CMK (cell line): ENCODE results near the gene ARHGAP26.

ENCODE experiments used
- DNase-seq: peaks from one replicate; pipeline ENCODE4 v3.0.0-alpha.2; 2010; ENCODE audit warnings: low read depth

The ARHGAP26 gene

DNA sequence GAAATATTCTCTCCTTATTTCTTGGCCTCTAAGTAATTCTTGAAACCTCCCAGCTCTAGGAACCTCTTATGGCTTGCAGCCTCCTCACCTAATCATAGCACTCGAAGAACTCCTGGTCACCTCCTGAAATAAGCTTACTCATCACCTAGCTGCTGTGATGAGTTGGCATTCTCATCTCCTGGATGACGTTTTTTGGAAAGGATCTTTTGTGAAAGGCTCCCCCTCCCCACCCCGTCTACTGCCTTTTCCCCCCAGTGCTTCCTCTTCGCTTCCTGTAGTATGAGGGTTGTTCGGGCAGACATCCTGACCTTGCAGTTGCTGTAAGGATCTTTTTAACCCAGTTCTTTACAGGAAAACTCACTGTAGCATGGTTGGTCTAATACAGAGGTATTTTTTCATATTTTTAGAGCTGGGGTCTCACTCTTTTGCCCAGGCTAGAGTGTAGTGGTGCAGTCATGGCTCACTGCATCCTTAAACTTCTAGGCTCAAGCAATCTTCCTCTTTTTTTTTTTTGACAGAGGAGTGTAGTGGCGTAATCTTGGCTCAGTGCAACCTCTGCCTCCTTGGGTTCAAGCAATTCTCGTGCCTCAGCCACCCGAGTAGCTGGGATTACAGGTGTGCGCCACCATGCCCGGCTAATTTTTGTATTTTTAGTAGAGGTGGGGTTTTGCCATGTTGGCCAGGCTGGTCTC is 41.8 kb downstream of the ARHGAP26 start:
- DNase-seq, result no peak

DNA sequence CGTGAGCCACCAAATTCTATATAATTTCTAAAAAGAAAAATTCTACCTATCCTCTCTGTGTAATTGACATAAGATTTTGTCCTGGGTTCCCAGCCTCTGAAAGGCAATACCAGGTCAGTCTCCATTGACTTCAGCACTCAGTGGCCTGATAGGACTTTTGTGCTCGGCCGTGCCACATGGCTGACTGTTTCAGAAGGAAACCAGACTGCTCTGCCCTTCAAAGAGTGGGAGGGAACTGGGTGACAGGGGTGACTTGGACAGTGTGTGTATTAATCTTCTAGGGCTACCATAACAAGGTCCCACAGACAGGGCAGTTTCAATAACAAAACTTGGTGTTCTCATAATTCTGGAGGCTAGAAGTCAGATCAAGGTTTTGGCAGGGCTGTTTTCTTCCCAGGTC is 43.0 kb downstream of the ARHGAP26 start:
- no peak for DNase-seq

DNA sequence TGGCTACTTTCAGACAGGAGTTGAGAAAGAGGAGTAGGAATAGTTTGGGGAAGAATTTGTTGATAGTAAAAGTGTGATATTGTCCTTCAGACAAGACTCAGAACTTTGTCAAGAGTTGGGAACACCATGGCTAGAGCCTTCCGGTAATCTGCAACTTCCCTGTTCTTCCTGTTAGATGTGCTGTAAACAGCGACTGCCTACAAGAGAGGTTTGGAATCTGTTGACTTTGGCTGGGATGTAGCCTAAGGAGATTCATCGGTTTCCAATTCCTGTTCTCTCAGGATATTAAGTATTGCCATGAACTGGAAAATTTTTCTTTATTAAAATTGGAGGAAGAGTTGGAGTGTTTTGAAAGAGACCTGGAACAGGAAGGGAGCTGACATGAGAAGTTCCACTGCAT is 43.9 kb downstream of the ARHGAP26 start:
- DNase-seq, result no peak

DNA sequence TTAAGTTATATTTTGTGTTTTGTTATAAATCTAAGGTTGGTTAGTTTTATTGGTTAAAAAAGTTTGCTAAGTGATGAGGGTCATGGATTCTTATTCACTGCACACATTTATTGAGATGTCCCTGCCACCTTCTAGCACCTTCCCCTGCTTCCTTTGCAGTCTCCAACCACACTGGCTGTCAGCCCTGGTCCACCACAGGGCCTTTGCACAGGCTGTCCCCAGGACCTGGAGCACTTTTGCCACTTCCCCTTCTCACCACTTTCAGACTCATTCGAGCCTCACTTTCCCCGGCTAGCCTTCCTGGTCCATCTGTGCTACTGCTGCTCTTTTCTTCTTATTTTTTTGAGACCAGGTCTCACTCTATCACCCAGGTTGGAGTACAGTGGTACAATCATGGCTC is 45.3 kb downstream of the ARHGAP26 start:
- no peak for DNase-seq

DNA sequence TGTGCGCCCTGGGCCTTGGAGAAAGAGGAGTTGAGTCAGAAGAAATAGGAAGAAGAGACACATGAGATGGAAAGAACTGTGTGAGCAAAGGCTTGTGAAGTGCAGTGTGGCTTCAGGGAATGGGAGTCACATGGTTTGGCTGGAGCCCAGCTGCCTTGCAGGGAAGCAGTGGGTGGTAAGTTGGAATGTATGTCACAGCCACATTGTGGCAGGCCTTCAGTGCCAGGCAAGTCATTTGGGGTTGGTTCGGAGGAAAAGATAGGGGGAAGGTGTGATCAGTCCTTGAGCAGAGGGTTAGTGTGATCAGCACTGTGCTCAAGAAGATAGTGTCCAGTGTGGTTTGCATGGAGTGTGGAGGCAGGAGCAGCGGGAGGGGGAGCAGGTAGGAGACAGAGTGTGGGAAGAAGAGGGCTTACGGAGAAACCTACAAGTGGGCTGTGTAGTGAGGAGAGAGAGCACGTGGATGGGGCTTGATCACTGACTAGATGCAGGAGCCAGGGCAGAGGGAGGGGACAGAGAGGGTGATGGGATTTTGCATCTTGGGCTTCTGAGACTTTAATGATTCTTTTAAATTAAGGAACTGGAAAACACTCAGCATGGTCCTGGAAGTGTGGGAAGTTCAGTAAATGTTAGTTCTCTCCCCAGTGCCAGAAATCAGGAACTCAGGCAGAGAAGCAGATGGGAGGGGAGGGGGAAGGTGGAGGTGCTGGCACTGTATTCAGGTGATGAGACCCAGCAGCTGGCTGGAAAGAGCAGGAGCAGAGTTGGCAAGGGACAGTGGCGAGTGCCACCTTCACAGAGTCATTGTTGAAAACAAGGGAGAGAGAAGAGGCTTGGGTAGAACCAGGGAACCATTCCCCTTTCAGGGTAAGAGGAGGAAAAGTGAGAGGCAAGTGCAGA is 46.6 kb downstream of the ARHGAP26 start:
- no peak for DNase-seq

DNA sequence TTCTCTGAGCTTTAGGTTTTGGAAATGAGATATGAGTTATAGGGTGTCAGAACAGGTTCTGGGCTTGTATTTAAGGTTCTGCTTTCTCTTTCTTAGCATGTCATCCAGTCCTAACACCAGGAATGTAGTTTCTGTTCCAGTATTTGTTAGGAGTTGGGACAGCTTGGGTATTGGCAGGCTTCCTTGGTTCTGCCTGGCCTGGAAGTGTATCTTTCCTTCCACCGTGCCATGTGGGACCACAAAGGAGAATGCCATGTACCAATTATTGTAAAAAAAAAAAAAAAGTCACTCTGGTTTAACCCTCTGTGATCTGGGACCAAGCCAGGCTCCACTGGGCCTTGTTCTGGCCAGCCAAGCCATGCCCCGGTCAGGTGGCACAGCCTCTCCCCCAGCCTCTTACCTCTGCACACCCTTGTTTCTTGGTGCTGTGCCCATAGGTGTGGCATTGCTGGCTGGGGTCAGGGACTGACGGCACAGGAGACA is 47.8 kb downstream of the ARHGAP26 start:
- no peak for DNase-seq

DNA sequence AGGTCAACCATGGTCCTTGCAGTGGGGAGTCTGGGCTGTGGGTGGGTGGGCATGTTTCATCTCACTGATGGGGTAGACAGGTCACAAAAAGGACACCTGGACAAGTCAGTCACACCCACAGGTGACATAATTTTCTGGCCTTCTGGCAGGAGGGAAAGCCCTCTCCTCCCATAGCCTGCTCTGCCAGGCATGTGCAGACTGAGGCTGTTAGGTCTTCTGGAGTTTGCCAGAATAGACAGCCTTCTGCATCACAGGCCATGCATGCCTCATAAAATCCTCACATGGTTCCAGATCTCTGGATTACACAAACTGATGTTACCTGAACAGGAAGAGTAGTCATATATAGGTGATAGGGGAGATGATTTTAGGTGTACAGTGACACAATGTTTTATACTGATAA is 49.1 kb downstream of the ARHGAP26 start:
- DNase-seq, result no peak

DNA sequence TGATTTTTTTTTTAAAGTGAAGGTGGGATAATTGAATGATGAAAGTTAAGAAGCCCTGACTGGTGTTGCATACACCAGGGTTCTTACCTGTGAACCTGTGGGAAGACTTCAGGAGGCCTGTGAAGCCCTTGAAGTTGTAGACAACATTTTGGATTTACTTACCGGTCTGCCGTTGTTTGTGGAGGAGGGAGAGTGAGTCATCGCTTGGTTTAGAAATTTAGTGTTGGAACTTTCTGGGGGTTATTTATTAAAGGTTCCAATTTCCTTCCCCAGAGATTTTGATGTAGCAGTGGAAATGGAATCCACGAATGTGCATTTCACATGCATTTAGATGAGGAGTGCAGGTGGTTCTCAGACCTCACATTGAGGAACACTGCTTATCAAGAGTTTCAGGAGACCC is 49.6 kb downstream of the ARHGAP26 start:
- no peak for DNase-seq

DNA sequence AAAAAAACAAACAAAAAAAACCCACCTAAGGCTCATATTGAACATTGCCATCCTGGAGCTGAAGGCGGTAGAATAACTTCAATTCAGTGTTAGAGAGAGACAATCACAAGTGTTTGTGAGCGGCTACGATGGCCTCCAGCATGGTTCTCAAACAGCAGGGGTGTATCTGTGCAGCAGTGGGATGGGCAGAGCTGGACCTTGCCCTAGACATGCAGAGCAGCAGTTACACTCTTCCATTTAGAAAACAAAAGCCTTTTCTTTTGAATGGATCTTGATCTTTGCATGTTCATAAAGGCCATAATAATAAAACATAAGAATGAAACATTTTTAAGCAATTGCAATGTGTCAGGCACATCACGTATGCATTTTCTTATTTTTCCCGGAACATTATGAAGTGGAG is 50.3 kb downstream of the ARHGAP26 start:
- no peak for DNase-seq

DNA sequence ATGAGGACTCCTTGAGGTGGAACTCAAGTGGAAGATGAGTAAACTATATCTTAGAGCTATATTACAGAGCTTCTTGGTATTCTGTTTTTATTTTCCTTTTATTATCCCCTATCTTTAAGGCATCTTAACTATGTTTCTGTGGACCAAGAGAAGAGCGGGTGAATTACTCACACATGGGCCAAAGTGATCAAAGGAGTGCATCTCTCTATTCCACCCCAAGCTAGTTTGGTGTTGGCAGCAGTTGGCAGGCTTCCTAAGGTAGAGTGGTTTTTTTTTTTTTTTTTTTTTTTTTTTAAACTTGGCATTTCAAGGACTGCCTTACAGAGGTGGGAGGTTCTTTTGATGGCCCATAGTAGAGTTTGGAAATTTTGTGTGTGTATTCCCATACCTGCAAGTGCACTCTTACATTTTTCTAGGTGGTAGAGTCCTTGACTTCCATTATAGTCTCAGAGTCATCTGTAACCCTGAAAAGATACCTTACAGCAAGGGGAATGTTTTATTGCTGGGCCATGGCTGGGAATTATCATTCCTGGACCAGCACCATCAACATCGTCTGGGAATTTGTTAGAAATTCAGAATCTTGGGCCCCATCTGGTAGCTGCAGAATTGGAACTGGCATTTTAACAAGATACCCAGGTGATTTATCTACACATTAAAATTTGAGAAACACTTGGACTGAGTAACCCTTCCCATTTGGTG is 51.0 kb downstream of the ARHGAP26 start:
- DNase-seq, result no peak

DNA sequence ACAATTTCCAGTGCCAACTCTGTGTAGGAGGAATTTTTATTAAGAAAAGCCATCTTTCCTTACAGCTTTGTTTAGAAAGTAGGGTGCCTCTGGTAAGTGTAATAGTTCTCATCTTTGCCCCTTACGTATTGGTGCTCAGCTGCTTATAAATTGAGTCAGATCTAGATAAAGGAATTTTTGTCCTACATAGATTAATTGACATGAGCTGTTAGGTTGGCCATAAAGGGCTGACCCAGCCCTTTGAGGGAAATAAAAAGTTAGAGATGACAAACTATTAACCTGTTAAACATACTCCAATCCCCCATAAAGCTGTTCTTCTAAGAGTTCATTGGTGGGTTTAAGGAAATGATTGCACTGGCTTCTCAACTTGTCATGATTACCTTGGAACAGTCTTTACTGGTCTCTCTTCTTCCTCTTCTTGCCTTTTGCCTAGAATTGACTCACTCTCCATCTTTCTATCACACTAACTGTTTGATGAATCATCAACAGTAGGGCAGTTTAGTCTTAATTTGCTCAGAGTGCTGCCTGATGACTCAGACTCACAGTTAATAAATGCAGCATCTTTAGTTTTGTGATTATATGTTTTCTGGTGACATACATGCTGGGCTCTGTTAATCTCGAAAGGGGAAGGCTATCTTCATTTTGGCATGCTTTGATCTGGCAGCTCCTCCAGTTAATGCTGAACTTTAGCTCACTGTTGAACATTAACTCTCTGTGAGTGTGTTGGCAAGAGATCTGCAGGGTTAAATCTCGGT is 51.7 kb downstream of the ARHGAP26 start:
- DNase-seq, result no peak

DNA sequence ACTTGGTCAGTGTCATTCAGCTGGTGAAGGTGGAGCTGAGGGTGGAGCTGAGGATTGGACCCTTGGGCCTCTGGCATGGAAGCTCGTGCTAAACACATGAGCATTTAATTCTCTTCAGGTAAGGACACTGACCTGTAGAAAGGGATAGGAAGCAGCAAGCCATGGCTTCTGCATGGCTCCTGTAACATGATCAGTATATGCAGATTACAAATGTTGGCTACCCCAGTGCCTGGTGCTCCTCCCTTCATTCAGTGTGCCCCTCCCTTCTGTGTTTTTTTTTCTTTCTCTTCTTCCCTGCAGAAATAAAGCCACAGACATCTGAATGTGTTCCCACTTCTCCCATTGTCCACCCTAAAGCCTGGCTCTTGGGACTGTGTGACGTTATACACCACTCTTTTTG is 52.9 kb downstream of the ARHGAP26 start:
- no peak for DNase-seq

DNA sequence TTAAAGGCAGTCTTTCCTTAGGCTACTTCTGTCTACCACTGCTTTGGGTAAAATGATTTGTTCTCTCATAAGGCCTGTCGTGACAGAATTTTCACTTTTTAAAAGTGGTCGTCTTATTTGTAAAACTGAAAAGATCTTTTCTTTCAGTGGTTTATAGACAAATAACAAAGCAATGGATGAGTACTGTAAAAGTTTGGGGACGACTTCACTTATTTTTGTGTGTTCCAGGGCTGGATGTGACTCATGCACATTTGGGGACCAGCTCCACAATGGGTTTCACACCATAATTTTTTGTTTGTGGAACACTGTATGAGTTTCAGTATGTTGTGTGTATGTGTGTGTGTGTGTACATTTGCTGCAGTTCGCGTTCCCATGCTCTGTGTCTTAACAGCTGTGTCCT is 53.6 kb downstream of the ARHGAP26 start:
- no peak for DNase-seq

DNA sequence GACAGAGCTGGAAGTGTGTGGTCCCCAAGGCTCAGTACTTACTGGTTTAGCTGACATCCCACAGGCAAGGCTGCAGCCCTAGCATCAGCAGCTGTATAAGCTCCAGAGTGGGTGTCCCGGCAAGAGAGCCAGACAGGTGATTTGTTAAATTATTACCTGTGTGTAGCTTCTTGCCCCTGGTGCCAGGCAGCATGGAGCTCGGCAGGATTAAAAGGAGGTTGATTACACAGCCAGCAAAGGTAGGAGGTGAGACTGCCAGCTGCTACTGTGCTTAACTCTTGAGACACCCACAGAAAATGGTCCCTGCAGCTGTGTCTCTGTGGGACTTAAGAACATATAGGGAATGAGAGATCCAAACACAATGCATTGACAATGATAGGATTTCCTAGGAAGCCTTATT is 54.2 kb downstream of the ARHGAP26 start:
- DNase-seq, result no peak

DNA sequence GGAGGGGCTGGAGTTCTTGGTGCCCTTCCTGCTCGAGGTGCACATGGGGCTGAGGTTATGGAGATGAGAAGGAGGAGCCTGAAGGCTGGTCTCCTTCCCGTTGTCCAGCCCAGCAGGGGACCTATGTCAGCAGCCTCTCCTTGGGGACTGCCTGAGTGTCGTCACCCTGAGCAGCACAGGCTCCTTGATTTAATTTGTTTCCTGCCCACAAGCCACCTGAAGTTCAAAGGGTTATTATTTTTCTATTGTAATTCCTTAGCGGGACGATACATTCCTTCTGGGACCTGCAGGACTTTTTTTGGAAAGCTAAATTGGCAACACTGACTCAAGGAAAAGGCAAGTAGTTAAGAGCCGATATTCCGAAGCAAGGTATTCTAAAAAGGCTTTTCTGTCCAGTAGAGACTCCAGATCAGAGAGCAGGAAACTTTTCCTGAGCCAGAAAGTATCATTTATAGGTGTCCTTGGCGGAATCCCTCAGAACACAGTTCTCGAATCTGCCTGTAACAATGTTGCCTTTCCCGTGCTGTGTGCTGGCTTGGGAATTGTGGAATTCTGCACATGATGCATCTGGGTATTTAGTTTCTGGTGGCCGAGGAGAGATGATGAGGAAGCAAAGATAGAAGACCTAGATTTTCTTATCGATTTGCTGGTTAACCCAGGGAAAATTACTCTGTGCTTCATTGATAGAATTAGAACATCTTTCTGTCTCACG is 55.4 kb downstream of the ARHGAP26 start:
- no peak for DNase-seq

DNA sequence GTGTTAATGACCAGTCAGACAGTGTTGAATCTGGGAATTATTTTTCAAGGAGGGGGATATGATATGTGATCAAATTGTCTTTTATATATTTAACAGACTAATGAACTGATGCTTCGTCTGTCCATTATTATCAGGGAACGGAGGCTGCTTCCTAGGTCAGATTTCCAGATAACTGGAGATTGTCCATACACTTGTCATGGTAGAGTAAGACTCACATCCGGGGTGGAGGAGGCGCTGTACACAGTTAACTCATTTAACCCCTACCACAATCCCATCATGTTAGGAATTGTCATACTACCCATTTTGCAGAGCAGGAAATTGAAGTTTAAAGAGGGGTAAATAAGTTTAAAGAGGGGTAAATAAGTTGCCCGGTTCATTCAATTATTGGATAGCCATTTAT is 55.9 kb downstream of the ARHGAP26 start:
- DNase-seq, result no peak

DNA sequence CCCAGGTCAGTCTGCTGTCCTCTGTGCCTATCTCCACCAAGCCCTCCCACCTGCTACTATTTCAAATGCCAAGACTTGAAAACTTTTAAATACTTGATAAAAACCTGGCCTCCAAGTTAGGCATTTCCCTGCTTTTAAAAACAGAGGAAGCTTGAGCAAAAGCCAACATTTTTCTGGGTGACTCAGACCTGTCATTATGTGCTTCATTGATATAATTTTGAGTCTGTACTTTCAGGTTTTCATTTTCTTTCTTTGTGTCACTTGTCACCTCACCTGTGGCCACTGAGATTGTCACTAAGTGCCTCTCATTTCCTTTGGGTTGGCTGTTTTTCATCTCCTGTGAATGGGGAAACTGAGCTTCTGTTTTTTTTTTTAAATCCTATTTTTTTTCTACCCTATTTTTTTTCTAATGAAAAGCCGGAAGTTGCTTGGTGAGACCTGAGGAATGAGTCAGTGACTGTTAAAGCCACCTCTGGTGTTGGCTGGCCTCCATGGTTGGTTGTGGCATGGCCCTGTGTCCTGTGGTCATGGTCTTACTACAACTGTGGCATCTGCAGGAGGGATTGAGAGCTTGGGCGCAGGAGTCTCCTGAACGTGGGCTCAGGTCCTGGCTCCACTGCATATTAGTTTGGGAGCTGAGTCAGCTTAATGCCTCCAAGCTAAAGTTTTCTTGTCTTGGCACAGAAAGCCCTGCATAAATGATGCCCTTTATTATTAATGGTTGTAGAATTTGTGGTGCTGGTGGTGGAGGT is 56.7 kb downstream of the ARHGAP26 start:
- DNase-seq, result no peak

DNA sequence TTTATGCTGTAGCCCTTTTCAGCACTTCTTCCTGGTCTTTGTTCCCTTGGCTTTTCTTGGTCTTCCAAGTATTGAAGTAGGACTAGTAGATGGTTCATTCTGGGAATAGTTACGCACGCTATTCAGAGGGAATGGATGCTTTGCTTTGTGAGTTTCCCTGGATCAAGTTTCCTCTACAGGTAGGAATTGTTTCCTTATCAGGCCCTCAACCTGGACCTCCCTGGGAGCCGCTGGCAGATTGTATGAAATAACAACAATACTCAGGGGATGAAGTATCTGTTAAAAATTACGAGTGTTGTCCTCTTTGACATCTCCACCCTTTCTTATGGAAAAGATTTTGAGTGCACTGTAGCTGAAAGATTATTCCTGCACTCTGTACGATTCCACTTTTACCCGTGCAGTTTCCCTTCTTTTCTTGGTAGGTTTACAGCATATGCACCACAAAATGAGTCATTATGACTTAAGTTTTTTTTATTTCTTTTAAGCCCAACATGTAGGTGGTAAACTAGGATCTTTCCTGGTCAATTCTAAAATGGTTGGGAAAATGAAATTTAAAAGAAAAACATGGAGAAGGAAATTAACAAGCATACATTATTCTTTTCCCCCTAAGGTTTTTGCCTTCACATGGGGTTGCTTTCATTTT is 57.9 kb downstream of the ARHGAP26 start:
- DNase-seq, result no peak

DNA sequence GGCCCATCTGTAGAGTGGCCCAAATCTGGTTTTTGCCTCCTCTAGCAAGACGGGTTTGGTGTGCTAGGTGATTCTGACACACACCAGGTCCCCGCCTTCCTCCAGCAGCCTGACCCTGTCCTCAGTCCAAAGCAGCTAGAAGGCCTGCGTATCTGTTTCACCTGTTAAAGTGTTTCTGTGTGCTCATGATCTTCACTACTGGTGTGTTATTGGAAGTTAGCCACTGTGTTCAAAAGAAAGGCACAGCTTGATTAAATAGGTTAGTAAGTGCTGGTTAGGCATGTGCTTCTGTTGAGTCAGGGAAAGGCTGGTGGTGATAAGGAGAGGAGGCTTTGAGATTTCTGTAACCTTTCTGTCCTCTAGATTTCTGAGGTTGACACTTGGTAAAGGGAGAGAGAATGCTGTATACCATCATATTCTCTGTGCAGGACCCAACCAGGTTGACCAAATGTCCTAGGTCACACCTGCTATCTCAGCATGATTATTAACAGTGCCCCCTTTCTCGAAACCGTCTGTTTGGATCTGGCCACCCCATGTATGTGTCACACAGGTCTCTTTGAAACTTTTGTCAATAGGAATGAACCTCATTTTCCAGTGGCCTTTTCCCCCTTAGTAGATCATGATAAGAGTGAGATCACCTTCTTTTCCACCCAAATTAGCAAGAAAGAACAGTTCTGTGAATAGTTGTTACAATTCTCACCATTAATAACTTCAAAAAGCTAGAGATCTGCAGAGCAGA is 58.8 kb downstream of the ARHGAP26 start:
- no peak for DNase-seq
